ENCODE data around the gene LEF1. TPM values are rescaled to one million over a fixed set of nuclear protein-coding genes. Genes with fewer than 3 reads are reported as not detected.

Gene LEF1
- polyA plus RNA-seq, 1 donor (not counting 4 experiments of a cell fraction or from before 2014, with no cell fraction given): 1.5 TPM

DNA sequence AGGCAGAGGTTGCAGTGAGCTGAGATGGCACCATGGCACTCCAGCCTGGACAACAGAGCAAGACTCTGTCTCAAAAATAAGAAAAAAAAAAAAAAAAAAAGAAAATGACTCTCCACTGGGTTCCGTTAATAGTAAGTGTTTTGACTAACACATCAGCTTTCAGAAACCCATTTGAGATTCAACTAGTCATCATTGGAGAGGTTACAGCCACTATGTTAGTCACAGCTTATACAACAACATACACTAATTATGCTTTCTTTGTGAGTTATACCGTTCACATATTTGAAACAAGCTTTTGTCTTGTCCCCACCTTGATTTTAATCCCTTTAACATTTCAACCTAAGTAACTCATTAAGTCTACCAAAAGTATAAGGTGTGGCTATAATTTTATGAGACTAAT is 130.8 kb downstream of the LEF1 start:
- TF ChIP-seq, protein P1, sequence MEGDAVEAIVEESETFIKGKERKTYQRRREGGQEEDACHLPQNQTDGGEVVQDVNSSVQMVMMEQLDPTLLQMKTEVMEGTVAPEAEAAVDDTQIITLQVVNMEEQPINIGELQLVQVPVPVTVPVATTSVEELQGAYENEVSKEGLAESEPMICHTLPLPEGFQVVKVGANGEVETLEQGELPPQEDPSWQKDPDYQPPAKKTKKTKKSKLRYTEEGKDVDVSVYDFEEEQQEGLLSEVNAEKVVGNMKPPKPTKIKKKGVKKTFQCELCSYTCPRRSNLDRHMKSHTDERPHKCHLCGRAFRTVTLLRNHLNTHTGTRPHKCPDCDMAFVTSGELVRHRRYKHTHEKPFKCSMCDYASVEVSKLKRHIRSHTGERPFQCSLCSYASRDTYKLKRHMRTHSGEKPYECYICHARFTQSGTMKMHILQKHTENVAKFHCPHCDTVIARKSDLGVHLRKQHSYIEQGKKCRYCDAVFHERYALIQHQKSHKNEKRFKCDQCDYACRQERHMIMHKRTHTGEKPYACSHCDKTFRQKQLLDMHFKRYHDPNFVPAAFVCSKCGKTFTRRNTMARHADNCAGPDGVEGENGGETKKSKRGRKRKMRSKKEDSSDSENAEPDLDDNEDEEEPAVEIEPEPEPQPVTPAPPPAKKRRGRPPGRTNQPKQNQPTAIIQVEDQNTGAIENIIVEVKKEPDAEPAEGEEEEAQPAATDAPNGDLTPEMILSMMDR (optimal IDR thresholded peaks at IDR 0.05 in 1 of 3, IDR thresholded peaks at IDR 0.05 in 1 of 3, conservative IDR thresholded peaks at IDR 0.05 in 1 of 3; ENCODE audit: extremely low read depth in 1 of 3, insufficient read depth in 2 of 3, low read length in 3 of 3): no peak
- no peak for TF ChIP-seq EZH2 (IDR thresholded peaks at IDR 0.05; ENCODE audit: low read length)
- no peaks in the 10 kb centered on the region for H3K9me1 ChIP-seq (ENCODE audit: control insufficient read depth, extremely low read depth, insufficient read depth, low read length)
- no peak overlapping the region for H3K9ac ChIP-seq (ENCODE audit: control insufficient read depth, extremely low read depth, insufficient read depth, low read length)
- DNase-seq (ENCODE audit: low read depth, low spot score) (no peak), FAIRE-seq (no peak)
- no peaks in the 10 kb centered on the region for H3K4me1 ChIP-seq (ENCODE audit: control insufficient read depth, extremely low read depth, insufficient read depth, low read length)
- no peaks in the 10 kb centered on the region for H3K9me3 ChIP-seq (ENCODE audit: control insufficient read depth, low read depth, low read length)
- no peak overlapping the region for H3K4me3 ChIP-seq (ENCODE audit: control insufficient read depth in 2 of 3, extremely low read depth in 1 of 3, insufficient read depth in 2 of 3, low read depth in 1 of 3, low read length in 3 of 3)
- H3K27ac ChIP-seq (ENCODE audit: control insufficient read depth, insufficient read depth, low read length): no peak overlapping the region
- H3K27me3 ChIP-seq (ENCODE audit: control insufficient read depth, extremely low read depth, insufficient read depth, low read length): no peaks in the 10 kb centered on the region
- H4K20me1 ChIP-seq (ENCODE audit: control insufficient read depth, extremely low read depth, insufficient read depth, low read length): no peaks in the 10 kb centered on the region
- H3K36me3 ChIP-seq (ENCODE audit: control insufficient read depth in 2 of 2, extremely low read depth in 1 of 2, insufficient read depth in 2 of 2, low read length in 2 of 2): peaks cover 3 to 4% of the 10 kb centered on the region in 2 experiments
- no peak overlapping the region for H3K4me2 ChIP-seq (ENCODE audit: control insufficient read depth, extremely low read depth, insufficient read depth, low read depth, low read length)
- dilution Hi-C loops (cut with MboI; ENCODE audit: extremely low pct_ligation_motif_present, low sequenced_read_pairs): no loop called here
- H3K79me2 ChIP-seq (ENCODE audit: control insufficient read depth, insufficient read depth, low read length): no peaks in the 10 kb centered on the region
- H2AFZ ChIP-seq (ENCODE audit: control insufficient read depth, low read length): no peak overlapping the region

GRCh38 chr4:108036213-108036612 is 132.5 kb downstream of the LEF1 start:
- Histone ChIP-seq H3K9me1 (ENCODE audit: control insufficient read depth, extremely low read depth, insufficient read depth, low read length) (no peaks in the 10 kb centered on the region), H3K79me2 (ENCODE audit: control insufficient read depth, insufficient read depth, low read length) (no peaks in the 10 kb centered on the region), H3K27me3 (ENCODE audit: control insufficient read depth, extremely low read depth, insufficient read depth, low read length) (no peaks in the 10 kb centered on the region), H3K27ac (ENCODE audit: control insufficient read depth, insufficient read depth, low read length) (no peak overlapping the region), H3K9ac (ENCODE audit: control insufficient read depth, extremely low read depth, insufficient read depth, low read length) (no peak overlapping the region), H3K9me3 (ENCODE audit: control insufficient read depth, low read depth, low read length) (no peaks in the 10 kb centered on the region), H3K4me3 (ENCODE audit: control insufficient read depth in 2 of 3, extremely low read depth in 1 of 3, insufficient read depth in 2 of 3, low read depth in 1 of 3, low read length in 3 of 3) (no peak overlapping the region), H4K20me1 (ENCODE audit: control insufficient read depth, extremely low read depth, insufficient read depth, low read length) (no peaks in the 10 kb centered on the region), H3K4me1 (ENCODE audit: control insufficient read depth, extremely low read depth, insufficient read depth, low read length) (no peaks in the 10 kb centered on the region), H3K4me2 (ENCODE audit: control insufficient read depth, extremely low read depth, insufficient read depth, low read depth, low read length) (no peak overlapping the region), H3K36me3 (ENCODE audit: control insufficient read depth in 2 of 2, extremely low read depth in 1 of 2, insufficient read depth in 2 of 2, low read length in 2 of 2) (peaks cover 3 to 4% of the 10 kb centered on the region in 2 experiments), H2AFZ (ENCODE audit: control insufficient read depth, low read length) (no peak overlapping the region)
- dilution Hi-C loops (cut with MboI; ENCODE audit: extremely low pct_ligation_motif_present, low sequenced_read_pairs): no loop called here
- no peak for DNase-seq (ENCODE audit: low read depth, low spot score)
- no peak for FAIRE-seq
- TF ChIP-seq, protein P1 (optimal IDR thresholded peaks at IDR 0.05 in 1 of 3, IDR thresholded peaks at IDR 0.05 in 1 of 3, conservative IDR thresholded peaks at IDR 0.05 in 1 of 3; ENCODE audit: extremely low read depth in 1 of 3, insufficient read depth in 2 of 3, low read length in 3 of 3): no peak
- no peak for TF ChIP-seq EZH2 (IDR thresholded peaks at IDR 0.05; ENCODE audit: low read length)
